ENCODE measurements around the gene TMEM9. TPM values are rescaled to one million over a fixed set of nuclear protein-coding genes. Genes with fewer than 3 reads are reported as not detected.

TMEM9 gene
- total and polyA plus RNA-seq, 10 of the 15 experiments (the other 5 are each of a cell fraction or from before 2014, with no cell fraction given): 7.2 to 46.1 (median 17.3) TPM

DNA sequence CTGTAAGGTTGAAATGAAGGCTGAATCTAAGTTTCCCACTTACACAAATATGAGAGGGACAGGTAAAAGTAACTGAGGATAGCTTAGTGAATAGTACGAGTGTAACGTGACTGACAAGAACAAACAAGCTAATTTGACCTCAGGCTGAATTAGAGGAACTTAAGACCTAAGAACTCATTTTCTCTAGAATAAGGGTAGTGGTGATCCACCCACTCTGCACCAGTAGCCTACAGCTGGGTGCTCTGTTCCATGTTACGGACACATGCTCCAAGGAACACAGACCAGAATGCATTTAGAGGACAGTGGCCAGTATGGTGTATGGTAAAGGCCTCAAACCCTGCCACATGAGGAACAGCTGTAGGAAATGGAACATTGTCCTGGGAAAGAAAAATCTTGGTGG, 14.9 kb upstream of the TMEM9 start (continued):
- TF ChIP-seq EED (IDR thresholded peaks at IDR 0.05; ENCODE audit: low read depth): no peak
- no peak for TF ChIP-seq ZBTB11 (CRISPR knock-in tag; IDR thresholded peaks at IDR 0.05)
- TF ChIP-seq ZBTB4 (CRISPR knock-in tag; IDR thresholded peaks at IDR 0.05): no peak
- TF ChIP-seq IKZF1 (conservative IDR thresholded peaks at IDR 0.05): no peak
- TF ChIP-seq, protein P1, sequence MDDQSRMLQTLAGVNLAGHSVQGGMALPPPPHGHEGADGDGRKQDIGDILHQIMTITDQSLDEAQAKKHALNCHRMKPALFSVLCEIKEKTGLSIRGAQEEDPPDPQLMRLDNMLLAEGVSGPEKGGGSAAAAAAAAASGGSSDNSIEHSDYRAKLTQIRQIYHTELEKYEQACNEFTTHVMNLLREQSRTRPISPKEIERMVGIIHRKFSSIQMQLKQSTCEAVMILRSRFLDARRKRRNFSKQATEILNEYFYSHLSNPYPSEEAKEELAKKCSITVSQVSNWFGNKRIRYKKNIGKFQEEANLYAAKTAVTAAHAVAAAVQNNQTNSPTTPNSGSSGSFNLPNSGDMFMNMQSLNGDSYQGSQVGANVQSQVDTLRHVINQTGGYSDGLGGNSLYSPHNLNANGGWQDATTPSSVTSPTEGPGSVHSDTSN (IDR thresholded peaks at IDR 0.05; ENCODE audit: insufficient replicate concordance, low read depth, low read length): no peak
- no peak for TF ChIP-seq ZNF622 (IDR thresholded peaks at IDR 0.05)
- TF ChIP-seq PKNOX1 (IDR thresholded peaks at IDR 0.05): no peak
- TF ChIP-seq POLR2A (IDR thresholded peaks at IDR 0.05; ENCODE audit: low read depth, low read length): no peak
- TF ChIP-seq ZNF687 (IDR thresholded peaks at IDR 0.05): no peak

Data from GM12878 (cell line).